Activated CD4-positive, alpha-beta T cell treated with anti-CD3 and anti-CD28 coated beads, Interleukin-10, Interleukin-2, amounts not matched to agents 100 ng/mL and 50 ng/mL, durations not matched to agents 16 hours and 8 hours (primary cell): ENCODE data around the gene PEX6.
"Not testable (repeated sequence)": the region's sequence is repeated elsewhere in the genome, so short reads cannot be mapped to it uniquely, and the experiment has no call there.

Experiments used
- DNase-seq: peaks from one replicate; pipeline ENCODE4 v3.0.0-alpha.2; 2020

Gene PEX6

GRCh38 chr6:42963855-42964605, 15.0 kb downstream of the PEX6 start:
- DNase-seq: peak; percentile 54

GRCh38 chr6:42963179-42963854, 15.7 kb downstream of the PEX6 start:
- no peak for DNase-seq

- no peak for DNase-seq
Observed at GRCh38 chr6:42962502-42963178, 16.3 kb downstream of the PEX6 start.

- no peak for DNase-seq
Observed at GRCh38 chr6:42962096-42962495, 16.9 kb downstream of the PEX6 start.

GRCh38 chr6:42961020-42961470, 17.9 kb downstream of the PEX6 start:
- no peak for DNase-seq

- no peak for DNase-seq
Observed at GRCh38 chr6:42960243-42961019, 18.6 kb downstream of the PEX6 start, which contains the start of gene GNMT. Gene GNMT, plus strand, starts transcription at chr6:42960754. Its CDS starts 14 bp downstream, at chr6:42960768.

GRCh38 chr6:42959917-42960242, 19.1 kb downstream of the PEX6 start:
- no peak for DNase-seq

- no peak for DNase-seq
Observed at GRCh38 chr6:42958125-42958524, 20.9 kb downstream of the PEX6 start.

- not testable (repeated sequence) for DNase-seq
Observed at GRCh38 chr6:42954405-42954804, 24.6 kb downstream of the PEX6 start.

- DNase-seq: no peak
Observed at GRCh38 chr6:42952389-42952788, 26.6 kb downstream of the PEX6 start.

- DNase-seq: no peak
Observed at GRCh38 chr6:42947950-42948349, 31.0 kb downstream of the PEX6 start.

GRCh38 chr6:42942444-42942843, 36.5 kb downstream of the PEX6 start:
- DNase-seq: no peak

- not testable (repeated sequence) for DNase-seq
Observed at GRCh38 chr6:42941356-42941755, 37.6 kb downstream of the PEX6 start.

- no peak for DNase-seq
Observed at GRCh38 chr6:42940493-42941045, 38.4 kb downstream of the PEX6 start.

GRCh38 chr6:42939810-42940167, 39.2 kb downstream of the PEX6 start:
- no peak for DNase-seq

GRCh38 chr6:42938987-42939809, 39.8 kb downstream of the PEX6 start:
- DNase-seq: no peak

- no peak for DNase-seq
Observed at GRCh38 chr6:42938428-42938796, 40.6 kb downstream of the PEX6 start.

GRCh38 chr6:42937548-42938427, 41.2 kb downstream of the PEX6 start:
- no peak for DNase-seq

- DNase-seq: no peak
Observed at GRCh38 chr6:42936398-42936797, 42.6 kb downstream of the PEX6 start.

GRCh38 chr6:42935322-42935721, 43.7 kb downstream of the PEX6 start:
- DNase-seq: no peak

GRCh38 chr6:42933205-42933604, 45.8 kb downstream of the PEX6 start:
- no peak for DNase-seq
